LNCaP clone FGC (cell line): ENCODE measurements around the gene CREB1.

Experiments used
- DNase-seq: peaks from one replicate; pipeline ENCODE4 v3.0.0-alpha.2; 2011; ENCODE audit warnings: low read depth
- H3K4me3 ChIP-seq: 2 replicates; pipeline ENCODE4 v1.5.1; 2011; ENCODE audit warnings: mild to moderate bottlenecking, low read depth, low read length, control low read depth
- TF ChIP-seq, protein P1 (sequence below): IDR thresholded peaks from 2 replicates; pipeline ENCODE4 v1.5.1; 2012; ENCODE audit warnings: mild to moderate bottlenecking; ENCODE audit not compliant: control insufficient read depth, insufficient read depth; ENCODE audit errors: extremely low read depth

Gene CREB1

DNA sequence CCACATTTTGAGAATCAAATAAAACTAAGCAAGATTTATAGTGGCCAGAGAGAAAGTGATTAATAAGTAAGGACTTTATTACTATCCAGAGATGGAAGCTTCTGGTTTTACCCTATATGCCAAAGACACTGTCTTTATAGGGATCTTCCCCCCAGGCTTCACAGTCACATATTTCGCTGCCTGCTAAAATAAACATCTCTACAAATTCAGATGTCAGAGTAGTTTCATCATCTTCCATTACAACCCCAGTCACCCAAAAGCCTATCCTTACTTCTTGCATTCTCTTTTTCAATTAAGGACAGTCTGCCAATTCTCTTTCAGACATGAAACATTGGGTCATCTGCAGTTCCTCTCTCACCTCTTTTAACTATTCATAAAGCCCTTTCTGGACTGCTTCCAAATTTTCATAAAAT is 28.3 kb downstream of the CREB1 start:
- H3K4me3 ChIP-seq = no peak overlapping the region
- TF ChIP-seq, protein P1, sequence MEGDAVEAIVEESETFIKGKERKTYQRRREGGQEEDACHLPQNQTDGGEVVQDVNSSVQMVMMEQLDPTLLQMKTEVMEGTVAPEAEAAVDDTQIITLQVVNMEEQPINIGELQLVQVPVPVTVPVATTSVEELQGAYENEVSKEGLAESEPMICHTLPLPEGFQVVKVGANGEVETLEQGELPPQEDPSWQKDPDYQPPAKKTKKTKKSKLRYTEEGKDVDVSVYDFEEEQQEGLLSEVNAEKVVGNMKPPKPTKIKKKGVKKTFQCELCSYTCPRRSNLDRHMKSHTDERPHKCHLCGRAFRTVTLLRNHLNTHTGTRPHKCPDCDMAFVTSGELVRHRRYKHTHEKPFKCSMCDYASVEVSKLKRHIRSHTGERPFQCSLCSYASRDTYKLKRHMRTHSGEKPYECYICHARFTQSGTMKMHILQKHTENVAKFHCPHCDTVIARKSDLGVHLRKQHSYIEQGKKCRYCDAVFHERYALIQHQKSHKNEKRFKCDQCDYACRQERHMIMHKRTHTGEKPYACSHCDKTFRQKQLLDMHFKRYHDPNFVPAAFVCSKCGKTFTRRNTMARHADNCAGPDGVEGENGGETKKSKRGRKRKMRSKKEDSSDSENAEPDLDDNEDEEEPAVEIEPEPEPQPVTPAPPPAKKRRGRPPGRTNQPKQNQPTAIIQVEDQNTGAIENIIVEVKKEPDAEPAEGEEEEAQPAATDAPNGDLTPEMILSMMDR = no peak
- DNase-seq = no peak

DNA sequence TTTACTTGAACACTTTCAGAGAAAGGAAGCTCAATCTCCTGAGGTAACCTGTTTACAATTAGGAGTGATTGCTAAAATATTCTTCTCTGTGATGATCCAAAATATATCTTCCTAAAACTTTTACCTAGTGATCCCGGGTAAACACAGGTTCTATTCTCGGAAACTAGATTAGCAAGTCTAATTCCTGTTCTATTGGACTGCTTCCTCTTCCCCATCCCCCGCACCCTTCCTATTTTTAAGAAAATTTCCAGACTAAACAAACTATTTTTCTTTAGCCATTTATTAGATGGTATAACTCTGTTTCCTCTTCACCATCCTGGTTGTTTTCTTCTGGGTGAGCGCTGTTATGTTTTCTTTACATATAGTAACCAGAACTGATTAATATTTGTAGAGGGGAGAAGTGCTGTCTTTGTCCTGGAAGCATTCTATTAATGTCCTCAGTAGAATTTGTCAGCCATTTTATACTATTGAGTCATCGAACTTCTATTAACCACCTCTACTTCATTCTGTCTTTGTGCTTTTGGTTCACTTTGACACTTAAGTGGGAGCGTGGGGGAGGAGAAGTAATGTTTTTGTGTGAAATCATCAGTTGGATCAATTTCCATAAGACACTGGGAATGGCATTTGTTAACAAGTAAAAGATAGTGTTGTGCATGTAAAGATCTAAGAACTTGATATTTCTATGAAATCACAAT is 31.8 kb downstream of the CREB1 start:
- TF ChIP-seq, protein P1 = no peak
- DNase-seq = no peak
- H3K4me3 ChIP-seq = no peak overlapping the region

DNA sequence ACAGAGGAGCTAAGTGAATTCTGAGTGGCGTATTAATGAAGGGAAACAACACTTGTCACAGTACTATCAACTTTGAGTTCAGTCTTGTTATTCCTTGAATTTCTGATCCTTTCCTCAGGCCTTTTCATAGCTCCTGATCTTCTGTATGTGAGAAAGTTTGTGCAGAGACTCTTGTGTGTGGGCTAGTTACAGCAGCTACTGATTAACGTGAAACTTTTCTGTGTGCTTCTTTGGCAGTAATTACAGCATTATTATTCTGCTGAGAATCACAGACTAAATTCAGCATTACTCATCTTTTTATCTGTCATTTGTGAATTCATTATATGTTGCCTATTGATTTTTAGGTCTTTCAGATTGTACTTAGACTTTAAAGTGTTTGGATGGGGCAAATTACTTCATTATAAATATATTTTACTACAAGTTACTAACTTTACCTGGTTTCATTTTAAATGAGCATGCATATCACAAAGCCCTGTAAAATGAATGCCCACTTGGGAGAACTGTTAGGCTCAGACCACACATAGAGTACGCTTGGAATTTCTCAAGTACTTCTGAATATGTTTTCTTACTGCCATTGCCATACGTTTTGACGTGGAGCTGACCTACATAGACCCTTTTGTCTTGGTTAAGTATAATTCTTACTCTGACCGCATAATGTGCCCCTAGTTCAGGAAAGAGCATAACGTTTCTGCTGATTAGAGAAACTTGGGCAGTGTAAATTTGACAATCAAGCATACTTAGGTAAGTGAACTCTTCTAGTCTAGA is 36.2 kb downstream of the CREB1 start:
- no peak for DNase-seq
- no peak overlapping the region for H3K4me3 ChIP-seq
- TF ChIP-seq, protein P1 = no peak

DNA sequence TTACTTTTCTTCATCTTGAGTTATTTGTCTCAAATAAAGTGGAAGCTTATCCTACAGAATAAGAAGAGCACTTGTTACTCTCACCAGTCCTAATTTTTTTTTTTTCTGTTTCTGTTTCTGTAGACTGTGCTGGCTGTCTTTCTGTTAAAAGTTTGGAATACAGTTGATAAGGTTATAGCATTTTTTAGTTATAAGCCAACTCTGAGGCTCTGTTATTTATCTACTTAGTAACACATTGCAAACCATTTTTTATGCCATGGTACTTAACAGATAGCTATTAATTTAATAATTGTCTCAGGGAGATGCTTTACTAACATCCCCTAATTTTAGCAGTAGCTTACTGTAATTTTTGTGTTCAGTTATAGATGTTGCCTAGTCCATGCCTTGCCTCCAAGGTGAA is 37.9 kb downstream of the CREB1 start:
- no peak for DNase-seq
- TF ChIP-seq, protein P1 = no peak
- H3K4me3 ChIP-seq = no peak overlapping the region

DNA sequence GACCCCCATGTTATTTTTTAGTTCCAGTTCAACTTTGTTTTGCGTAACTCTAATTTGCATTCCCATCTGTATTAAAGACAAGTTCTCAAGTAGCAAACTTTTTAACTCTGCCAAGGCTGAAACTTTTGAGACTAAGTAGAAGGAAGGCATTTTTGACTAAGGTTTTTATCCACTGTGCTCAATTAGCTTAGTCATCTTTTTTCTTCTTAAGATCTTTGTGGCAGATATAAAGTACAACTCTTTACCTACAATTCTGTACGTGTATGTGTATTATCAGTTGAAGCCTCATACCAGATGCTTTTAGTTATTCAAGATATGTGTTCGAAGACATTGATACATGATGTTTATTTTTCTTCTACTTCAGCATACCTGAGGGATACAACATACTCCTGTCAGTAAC is 41.6 kb downstream of the CREB1 start:
- no peak overlapping the region for H3K4me3 ChIP-seq
- no peak for DNase-seq
- TF ChIP-seq, protein P1 = no peak

DNA sequence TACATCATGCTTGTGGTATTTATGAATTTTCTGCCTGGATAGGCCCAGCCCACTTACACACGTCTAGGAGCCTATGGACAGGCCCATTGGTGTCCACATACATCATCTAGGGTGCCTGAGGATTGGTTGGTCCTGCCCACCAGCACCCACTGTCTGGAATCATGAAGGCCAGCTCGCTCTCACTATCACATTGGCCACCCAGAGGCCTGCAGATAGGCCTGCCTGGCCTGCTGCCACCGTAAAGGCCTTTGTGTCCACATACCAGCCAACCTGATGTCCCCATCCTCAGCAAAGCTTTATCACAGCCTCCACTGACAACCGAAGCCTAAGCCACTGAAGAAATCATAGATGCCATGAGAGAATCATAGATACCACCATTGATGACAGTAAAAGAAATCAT is 55.2 kb downstream of the CREB1 start:
- H3K4me3 ChIP-seq = no peak overlapping the region
- no peak for DNase-seq
- TF ChIP-seq, protein P1 = no peak

DNA sequence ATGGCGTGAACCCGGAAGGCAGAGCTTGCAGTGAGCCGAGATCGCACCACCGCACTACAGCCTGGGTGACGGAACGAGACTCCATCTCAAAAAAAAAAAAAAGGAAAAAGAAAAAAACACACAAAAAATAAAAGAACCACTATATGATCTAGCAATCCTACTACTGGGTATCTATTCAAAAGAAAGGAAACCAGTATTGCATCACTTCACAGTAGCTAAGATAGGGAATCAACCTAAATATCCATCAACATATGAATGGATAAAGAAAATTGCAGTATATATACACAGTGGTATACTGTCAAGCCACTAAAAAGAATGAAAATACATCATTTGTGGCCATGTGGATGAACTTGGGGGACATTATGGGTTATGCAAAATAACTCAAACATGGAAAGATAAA is 57.5 kb downstream of the CREB1 start:
- H3K4me3 ChIP-seq = no peak overlapping the region
- no peak for DNase-seq
- TF ChIP-seq, protein P1 = no peak
